Measurements from ENCODE around the gene WFDC5. TPM values are rescaled to one million over a fixed set of nuclear protein-coding genes. Genes with fewer than 3 reads are reported as not detected.
A peak's percentile ranks its signal among the peaks of the same experiment; 100 is the strongest.

Gene WFDC5, protein sequence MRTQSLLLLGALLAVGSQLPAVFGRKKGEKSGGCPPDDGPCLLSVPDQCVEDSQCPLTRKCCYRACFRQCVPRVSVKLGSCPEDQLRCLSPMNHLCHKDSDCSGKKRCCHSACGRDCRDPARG
- not detected in 2 replicates for total RNA-seq (2013; cell fraction: nucleolus; rRNA removed)
- total RNA-seq (2014; rRNA removed): not detected in 2 replicates
- not detected in 2 replicates for total RNA-seq (2014; rRNA removed; fragmentation: Illumina TruSeq; extraction: Trizol)
- not detected in 2 replicates for total RNA-seq (2021)
- polyA plus RNA-seq (2011; ENCODE audit: low read depth): not detected
- polyA plus RNA-seq (2011; rRNA removed): 0.26 TPM in 1 of 2 replicates, not detected in the other
- polyA plus RNA-seq (2011; cell fraction: cytosol; rRNA removed): 0.13 and 0.31 TPM in 2 replicates
- polyA plus RNA-seq (2011; cell fraction: nucleus; rRNA removed): 0.37 and 0.57 TPM in 2 replicates
- 0.15 and 0.16 TPM in 2 replicates for polyA plus RNA-seq (2012)
- not detected in 2 replicates for polyA plus RNA-seq (2014; fragmentation: Illumina TruSeq; extraction: Trizol)
- polyA plus RNA-seq (2014; fragmentation: Nextera tagmentation; extraction: Ambion mirVana): not detected
- not detected in 2 replicates for polyA plus RNA-seq (2014; rRNA removed)
- polyA plus RNA-seq (2016; fragmentation: Nextera tagmentation; extraction: Ambion mirVana): under 1 TPM; 0.20 to 0.21 TPM
- polyA minus RNA-seq (2011; rRNA and poly(A)+ RNA removed): not detected in 2 replicates
- not detected in 2 replicates for polyA minus RNA-seq (2011; cell fraction: cytosol; rRNA and poly(A)+ RNA removed)
- polyA minus RNA-seq (2011; cell fraction: nucleus; rRNA and poly(A)+ RNA removed): not detected in 2 replicates
- percentile 18 among the genes with signal in this experiment for Bru-seq, nascent RNA
- percentile 23 among the genes with signal in this experiment for BruChase-seq, experiment 1, labeled RNA remaining after a 6-hour chase
- BruChase-seq, experiment 2, labeled RNA remaining after a 2-hour chase: not detected
- long read RNA-seq, experiment 1: 0 reads
- long read RNA-seq, experiment 2: 0 reads

DNA sequence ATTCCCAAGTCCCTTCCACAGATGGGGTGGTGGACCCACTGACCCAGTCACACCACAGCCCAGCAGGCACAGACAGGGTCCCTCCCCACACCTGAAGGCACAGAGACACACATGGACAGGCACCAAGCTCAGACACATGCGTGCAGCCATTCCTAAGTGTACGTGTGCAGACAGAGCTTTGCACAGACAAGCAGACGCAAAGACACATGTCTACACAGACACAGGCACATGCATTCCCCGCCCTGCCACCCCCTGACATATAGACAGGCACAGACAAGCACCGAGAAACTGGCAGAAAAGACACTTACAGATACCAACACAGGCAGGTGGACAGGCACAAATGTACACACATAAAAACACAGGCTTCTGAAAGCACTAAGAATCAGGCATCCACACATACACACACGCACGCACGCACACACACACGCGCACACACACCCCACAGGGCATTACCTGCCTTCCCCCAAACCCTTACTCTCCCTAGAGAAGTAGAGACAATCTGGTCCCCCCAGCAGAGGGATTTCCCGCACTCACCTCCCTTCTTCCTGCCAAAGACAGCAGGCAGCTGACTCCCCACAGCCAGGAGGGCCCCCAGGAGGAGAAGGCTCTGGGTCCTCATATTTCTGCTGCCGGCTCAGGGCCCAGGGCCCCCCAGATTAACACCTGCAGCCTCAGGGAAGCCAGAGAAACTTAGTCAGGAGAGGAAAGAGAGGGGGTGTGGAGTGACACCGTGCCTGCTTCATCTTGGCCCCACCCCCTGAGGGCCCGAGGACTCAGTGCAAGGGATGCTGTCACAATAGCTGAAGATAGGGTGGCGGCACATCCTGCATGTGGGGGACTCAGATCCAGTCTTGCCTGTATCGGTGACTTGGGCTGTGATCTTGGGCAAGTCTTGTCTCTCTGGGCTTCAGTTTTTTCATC, at the start of gene WFDC5:
TSS of gene WFDC5 (minus strand) at position 710 of the 921 bp plus-strand sequence. CDS start at position 619, 91 bp downstream.
- FAIRE-seq (no peak), DNase-seq (ENCODE audit: low read depth, low spot score) (no peak), ATAC-seq (peak; percentile 61)
- H3K4me1 ChIP-seq (ENCODE audit: control insufficient read depth, insufficient read depth, low read length): no peaks in the 10 kb centered on the region
- no peak within 1 kb of the TSS for H3K27ac ChIP-seq (ENCODE audit: control insufficient read depth, insufficient read depth)
- no peaks in the 10 kb centered on the region for H3K36me3 ChIP-seq (ENCODE audit: control insufficient read depth in 2 of 2, insufficient read depth in 2 of 2, low read length in 1 of 2)
- intact Hi-C loops (cut with micrococcal nuclease; ENCODE audit: unreplicated experiment): no loop called here
- in situ Hi-C loops (cut with MboI): no loop called here
- CTCF ChIA-PET: interaction anchor here (0.9 to 6.8 kb wide), 7 partner anchors 9 to 197 kb away, joined by 3 to 67 read pairs (median 3); no protein-coding TSS in a partner anchor
- H3K79me2 ChIP-seq (ENCODE audit: control insufficient read depth, insufficient read depth, low read length): no peaks in the 10 kb centered on the region
- no peaks in the 10 kb centered on the region for H3K9me3 ChIP-seq (replicated peaks; ENCODE audit: control insufficient read depth, insufficient read depth, low read length)
- SMC1A ChIA-PET (ENCODE audit: uncharacterized antibody, unreplicated experiment): interaction anchor here (1.0 to 6.4 kb wide), 2 partner anchors 16 to 71 kb away, joined by 3 to 25 read pairs; no protein-coding TSS in a partner anchor
- TF ChIP-seq PAX5 (IDR thresholded peaks at IDR 0.05; ENCODE audit: borderline replicate concordance, low read depth, low read length) (no peak), EED (IDR thresholded peaks at IDR 0.05; ENCODE audit: low read depth) (no peak), NFYB (IDR thresholded peaks at IDR 0.05; ENCODE audit: insufficient read depth, low read depth, low read length) (no peak), POLR2AphosphoS2 (IDR thresholded peaks at IDR 0.05; ENCODE audit: low read depth, low read length) (no peak), KLF5 (IDR thresholded peaks at IDR 0.05; ENCODE audit: partially characterized antibody) (no peak), STAT1 (conservative IDR thresholded peaks at IDR 0.05) (no peak), ZSCAN29 (IDR thresholded peaks at IDR 0.05) (no peak)
- RAD21 ChIA-PET (ENCODE audit: unreplicated experiment): interaction anchor here (0.8 to 1.4 kb wide), 2 partner anchors 71 to 187 kb away, joined by 3 read pairs; no protein-coding TSS in a partner anchor
- POLR2A ChIA-PET: no interaction called here
- peak within 1 kb of the TSS; percentile 33; the same call in 1 of the 2 replicates for H3K4me2 ChIP-seq (ENCODE audit: control insufficient read depth, insufficient read depth)
- H3K4me3 ChIP-seq: no peak within 1 kb of the TSS
- no peak within 1 kb of the TSS for H3K9ac ChIP-seq (ENCODE audit: control insufficient read depth, insufficient read depth, low read length)
- no TSS peak for BruUV-seq (replicated peaks)
- WGBS (ENCODE audit: insufficient coverage, insufficient replicate concordance, low lambda C conversion rate, missing lambda C conversion rate): 36% methylated on average over 16 of the region's 16 CpGs
- no peaks in the 10 kb centered on the region for H4K20me1 ChIP-seq (ENCODE audit: control insufficient read depth, insufficient read depth)
- H2AFZ ChIP-seq (ENCODE audit: control insufficient read depth, low read depth, low read length): no peak within 1 kb of the TSS
- H3K27me3 ChIP-seq (replicated peaks in 1 of 2; ENCODE audit: control insufficient read depth in 2 of 2, insufficient read depth in 2 of 2, low read length in 1 of 2): no peaks in the 10 kb centered on the region; a peak in 1 of 4 replicates
